HEK293 (cell line): ENCODE results near the gene SVIL.

ENCODE experiments used
- CTCF ChIA-PET: fragments of 350-600 bp; formaldehyde crosslinking; extraction: SDS; loops from one replicate; lab custom pipeline; 2021; ENCODE audit warnings: antibody characterized with exemption; lab: Yijun Ruan, JAX
- POLR2A ChIA-PET: fragments of 300-600 bp; formaldehyde crosslinking; extraction: SDS; loops from one replicate; lab custom pipeline; 2020; ENCODE audit warnings: antibody characterized with exemption, inconsistent platforms; lab: Yijun Ruan, JAX
- H3K27ac ChIP-seq: fragments of 200-500 bp; sonication (Bioruptor generic); 2 replicates; pipeline ENCODE4 v1.5.1; 2014; ENCODE audit warnings: low read depth, low read length, control low read depth, inconsistent platforms; ENCODE audit errors: extremely low read depth
- H3K36me3 ChIP-seq, 2 experiments: fragments of 200-500 bp in 1 of 2; sonication (Bioruptor generic) in 1 of 2; 1 replicate in 1 of 2; 2 replicates in 1 of 2; pipeline ENCODE4 v1.5.1; 2014 to 2017; ENCODE audit warnings: inconsistent platforms in 2 of 2, low read length in 2 of 2; ENCODE audit not compliant: control insufficient read depth in 2 of 2, insufficient read depth in 1 of 2
- H3K4me1 ChIP-seq: fragments of 200-500 bp; sonication (Bioruptor generic); 2 replicates; pipeline ENCODE4 v1.5.1; 2014; ENCODE audit warnings: mild to moderate bottlenecking, low read length, inconsistent platforms; ENCODE audit not compliant: control insufficient read depth, insufficient read depth
- H3K4me3 ChIP-seq: 2 replicates; pipeline ENCODE4 v1.5.1; 2011; ENCODE audit warnings: low read depth, mild to moderate bottlenecking, control low read depth, low read length, moderate library complexity
- H3K9me3 ChIP-seq: fragments of 200-500 bp; sonication (Bioruptor generic); 2 replicates; pipeline ENCODE4 v1.5.1; 2014; ENCODE audit warnings: low read depth, low read length, inconsistent platforms; ENCODE audit not compliant: control insufficient read depth, insufficient read depth
- FEZF1 ChIP-seq: fragments of 450-650 bp; formaldehyde crosslinking; IDR thresholded peaks from 2 replicates; pipeline ENCODE4 v1.5.1; 2016; ENCODE audit warnings: missing biosample characterization, missing genetic modification characterization
- IKZF3 ChIP-seq: fragments of 450-650 bp; IDR thresholded peaks from 2 replicates; pipeline ENCODE4 v1.5.0; 2018; ENCODE audit warnings: missing biosample characterization, mild to moderate bottlenecking, missing genetic modification characterization, moderate library complexity
- MZF1 ChIP-seq: fragments of 450-650 bp; formaldehyde crosslinking; IDR thresholded peaks from 2 replicates; pipeline ENCODE4 v1.5.1; 2017; ENCODE audit warnings: missing biosample characterization, missing genetic modification characterization, borderline replicate concordance
- OSR2 ChIP-seq: fragments of 450-650 bp; formaldehyde crosslinking; IDR thresholded peaks from 2 replicates; pipeline ENCODE4 v1.5.1; 2016; ENCODE audit warnings: missing biosample characterization, missing genetic modification characterization
- SETDB1 ChIP-seq: IDR thresholded peaks from one replicate; pipeline ENCODE4 v1.6.1; 2017; ENCODE audit warnings: mild to moderate bottlenecking, low read length, moderate library complexity, mixed read lengths; ENCODE audit not compliant: insufficient read length
- TRIM28 ChIP-seq: IDR thresholded peaks from 2 replicates; pipeline ENCODE4 v1.6.1; 2011; ENCODE audit warnings: low read length, control low read depth, borderline replicate concordance
- ZNF214 ChIP-seq: fragments of 450-650 bp; formaldehyde crosslinking; IDR thresholded peaks from 2 replicates; pipeline ENCODE4 v1.5.1; 2017; ENCODE audit warnings: missing biosample characterization, mild to moderate bottlenecking, missing genetic modification characterization, borderline replicate concordance
- ZNF221 ChIP-seq: fragments of 450-650 bp; formaldehyde crosslinking; IDR thresholded peaks from 2 replicates; pipeline ENCODE4 v1.5.1; 2017; ENCODE audit warnings: missing biosample characterization, missing genetic modification characterization, borderline replicate concordance
- ZNF302 ChIP-seq: fragments of 450-650 bp; formaldehyde crosslinking; IDR thresholded peaks from 2 replicates; pipeline ENCODE4 v1.5.1; 2016; ENCODE audit warnings: missing biosample characterization, missing genetic modification characterization, low read depth
- ZNF311 ChIP-seq: fragments of 450-650 bp; formaldehyde crosslinking; IDR thresholded peaks from 2 replicates; pipeline ENCODE4 v1.5.1; 2017; ENCODE audit warnings: missing biosample characterization, missing genetic modification characterization, borderline replicate concordance
- ZNF426 ChIP-seq: fragments of 450-650 bp; formaldehyde crosslinking; IDR thresholded peaks from 2 replicates; pipeline ENCODE4 v1.5.1; 2017; ENCODE audit warnings: missing biosample characterization, missing genetic modification characterization, mild to moderate bottlenecking, inconsistent platforms, moderate library complexity
- ZNF510 ChIP-seq: fragments of 450-650 bp; formaldehyde crosslinking; IDR thresholded peaks from 2 replicates; pipeline ENCODE4 v1.5.1; 2018; ENCODE audit warnings: mild to moderate bottlenecking, missing genetic modification characterization, missing biosample characterization; ENCODE audit not compliant: insufficient replicate concordance
- ZNF549 ChIP-seq: fragments of 450-650 bp; IDR thresholded peaks from 2 replicates; pipeline ENCODE4 v1.5.1; 2018; ENCODE audit warnings: missing biosample characterization, missing genetic modification characterization, mild to moderate bottlenecking, inconsistent platforms, moderate library complexity
- ZNF777 ChIP-seq: fragments of 450-650 bp; formaldehyde crosslinking; IDR thresholded peaks from 2 replicates; pipeline ENCODE4 v1.5.1; 2017; ENCODE audit warnings: missing biosample characterization, missing genetic modification characterization, borderline replicate concordance
- ZNF843 ChIP-seq: fragments of 450-650 bp; formaldehyde crosslinking; IDR thresholded peaks from 2 replicates; pipeline ENCODE4 v1.5.1; 2016; ENCODE audit warnings: missing biosample characterization, missing genetic modification characterization
- ZXDB ChIP-seq: fragments of 450-650 bp; formaldehyde crosslinking; IDR thresholded peaks from 2 replicates; pipeline ENCODE4 v1.5.1; 2016; ENCODE audit warnings: missing biosample characterization, missing genetic modification characterization
- TF ChIP-seq, protein P1 (sequence below): fragments of 450-650 bp; formaldehyde crosslinking; IDR thresholded peaks from 2 replicates; pipeline ENCODE4 v1.5.1; 2017; ENCODE audit warnings: missing biosample characterization, missing genetic modification characterization
- TF ChIP-seq, protein P2 (sequence below): IDR thresholded peaks from 2 replicates; pipeline ENCODE4 v1.6.1; 2011; ENCODE audit warnings: mild to moderate bottlenecking, low read depth, low read length, borderline replicate concordance
- TF ChIP-seq, protein P3 (sequence below): fragments of 450-650 bp; formaldehyde crosslinking; conservative IDR thresholded peaks from 2 replicates; pipeline ENCODE4 v1.5.1; 2016; ENCODE audit warnings: low read depth, missing biosample characterization, missing genetic modification characterization
- TF ChIP-seq, protein P4 (sequence below): fragments of 450-650 bp; formaldehyde crosslinking; IDR thresholded peaks from 2 replicates; pipeline ENCODE4 v1.5.1; 2016; ENCODE audit warnings: missing biosample characterization, missing genetic modification characterization, borderline replicate concordance
- TF ChIP-seq, protein P5 (sequence below): fragments of 450-650 bp; formaldehyde crosslinking; IDR thresholded peaks from 2 replicates; pipeline ENCODE4 v1.5.1; 2016; ENCODE audit warnings: missing biosample characterization, missing genetic modification characterization

The SVIL gene

DNA sequence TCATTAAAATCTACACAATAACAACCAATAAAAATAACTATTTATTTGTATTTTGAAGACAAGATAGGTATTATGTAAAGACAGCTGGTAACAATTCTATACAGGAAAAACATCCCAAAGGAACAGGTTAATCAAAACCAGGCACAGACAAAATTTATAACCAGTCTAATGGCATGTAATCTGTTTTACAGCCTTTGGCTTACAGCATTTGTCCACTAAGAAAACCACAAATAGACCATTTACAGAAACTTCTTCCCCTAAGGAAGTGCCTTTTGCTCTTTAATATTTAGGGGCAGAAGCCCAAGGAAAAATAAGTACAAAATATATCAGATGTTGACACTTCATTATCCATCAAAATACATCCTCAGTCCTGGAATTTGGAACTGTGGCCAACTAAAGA, 65.0 kb downstream of the SVIL start:
- ChIA-PET POLR2A (no interaction called here), CTCF (interaction anchor here (1.2 to 1.3 kb wide), 3 partner anchors 21 to 74 kb away, joined by 3 to 5 read pairs (median 3); no protein-coding TSS in a partner anchor)
- Histone ChIP-seq H3K27ac (no peak overlapping the region), H3K9me3 (no peaks in the 10 kb centered on the region), H3K4me1 (peaks cover 8% of the 10 kb centered on the region; the same call in 1 of the 2 replicates), H3K36me3 (no peaks in the 10 kb centered on the region), H3K4me3 (no peak overlapping the region)
- TF ChIP-seq ZNF426 (tag by site-specific recombination) (no peak), ZNF549 (no peak), ZNF221 (tag by site-specific recombination) (no peak), IKZF3 (peak; percentile 28; the same call in 1 of the 2 replicates), ZNF843 (tag by site-specific recombination) (peak; percentile 64), FEZF1 (tag by site-specific recombination) (peak; percentile 68), SETDB1 (no peak), ZNF510 (tag by site-specific recombination) (no peak), ZXDB (tag by site-specific recombination) (0 out of 2 replicates have a peak, but pooled peaks have one; percentile 25), OSR2 (tag by site-specific recombination) (0 out of 2 replicates have a peak, but pooled peaks have one; percentile 12)
- TF ChIP-seq, protein P1, sequence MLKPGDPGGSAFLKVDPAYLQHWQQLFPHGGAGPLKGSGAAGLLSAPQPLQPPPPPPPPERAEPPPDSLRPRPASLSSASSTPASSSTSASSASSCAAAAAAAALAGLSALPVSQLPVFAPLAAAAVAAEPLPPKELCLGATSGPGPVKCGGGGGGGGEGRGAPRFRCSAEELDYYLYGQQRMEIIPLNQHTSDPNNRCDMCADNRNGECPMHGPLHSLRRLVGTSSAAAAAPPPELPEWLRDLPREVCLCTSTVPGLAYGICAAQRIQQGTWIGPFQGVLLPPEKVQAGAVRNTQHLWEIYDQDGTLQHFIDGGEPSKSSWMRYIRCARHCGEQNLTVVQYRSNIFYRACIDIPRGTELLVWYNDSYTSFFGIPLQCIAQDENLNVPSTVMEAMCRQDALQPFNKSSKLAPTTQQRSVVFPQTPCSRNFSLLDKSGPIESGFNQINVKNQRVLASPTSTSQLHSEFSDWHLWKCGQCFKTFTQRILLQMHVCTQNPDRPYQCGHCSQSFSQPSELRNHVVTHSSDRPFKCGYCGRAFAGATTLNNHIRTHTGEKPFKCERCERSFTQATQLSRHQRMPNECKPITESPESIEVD (tag by site-specific recombination) = peak; percentile 72
- TF ChIP-seq, protein P2, sequence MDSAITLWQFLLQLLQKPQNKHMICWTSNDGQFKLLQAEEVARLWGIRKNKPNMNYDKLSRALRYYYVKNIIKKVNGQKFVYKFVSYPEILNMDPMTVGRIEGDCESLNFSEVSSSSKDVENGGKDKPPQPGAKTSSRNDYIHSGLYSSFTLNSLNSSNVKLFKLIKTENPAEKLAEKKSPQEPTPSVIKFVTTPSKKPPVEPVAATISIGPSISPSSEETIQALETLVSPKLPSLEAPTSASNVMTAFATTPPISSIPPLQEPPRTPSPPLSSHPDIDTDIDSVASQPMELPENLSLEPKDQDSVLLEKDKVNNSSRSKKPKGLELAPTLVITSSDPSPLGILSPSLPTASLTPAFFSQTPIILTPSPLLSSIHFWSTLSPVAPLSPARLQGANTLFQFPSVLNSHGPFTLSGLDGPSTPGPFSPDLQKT = no peak
- TF ChIP-seq, protein P3, sequence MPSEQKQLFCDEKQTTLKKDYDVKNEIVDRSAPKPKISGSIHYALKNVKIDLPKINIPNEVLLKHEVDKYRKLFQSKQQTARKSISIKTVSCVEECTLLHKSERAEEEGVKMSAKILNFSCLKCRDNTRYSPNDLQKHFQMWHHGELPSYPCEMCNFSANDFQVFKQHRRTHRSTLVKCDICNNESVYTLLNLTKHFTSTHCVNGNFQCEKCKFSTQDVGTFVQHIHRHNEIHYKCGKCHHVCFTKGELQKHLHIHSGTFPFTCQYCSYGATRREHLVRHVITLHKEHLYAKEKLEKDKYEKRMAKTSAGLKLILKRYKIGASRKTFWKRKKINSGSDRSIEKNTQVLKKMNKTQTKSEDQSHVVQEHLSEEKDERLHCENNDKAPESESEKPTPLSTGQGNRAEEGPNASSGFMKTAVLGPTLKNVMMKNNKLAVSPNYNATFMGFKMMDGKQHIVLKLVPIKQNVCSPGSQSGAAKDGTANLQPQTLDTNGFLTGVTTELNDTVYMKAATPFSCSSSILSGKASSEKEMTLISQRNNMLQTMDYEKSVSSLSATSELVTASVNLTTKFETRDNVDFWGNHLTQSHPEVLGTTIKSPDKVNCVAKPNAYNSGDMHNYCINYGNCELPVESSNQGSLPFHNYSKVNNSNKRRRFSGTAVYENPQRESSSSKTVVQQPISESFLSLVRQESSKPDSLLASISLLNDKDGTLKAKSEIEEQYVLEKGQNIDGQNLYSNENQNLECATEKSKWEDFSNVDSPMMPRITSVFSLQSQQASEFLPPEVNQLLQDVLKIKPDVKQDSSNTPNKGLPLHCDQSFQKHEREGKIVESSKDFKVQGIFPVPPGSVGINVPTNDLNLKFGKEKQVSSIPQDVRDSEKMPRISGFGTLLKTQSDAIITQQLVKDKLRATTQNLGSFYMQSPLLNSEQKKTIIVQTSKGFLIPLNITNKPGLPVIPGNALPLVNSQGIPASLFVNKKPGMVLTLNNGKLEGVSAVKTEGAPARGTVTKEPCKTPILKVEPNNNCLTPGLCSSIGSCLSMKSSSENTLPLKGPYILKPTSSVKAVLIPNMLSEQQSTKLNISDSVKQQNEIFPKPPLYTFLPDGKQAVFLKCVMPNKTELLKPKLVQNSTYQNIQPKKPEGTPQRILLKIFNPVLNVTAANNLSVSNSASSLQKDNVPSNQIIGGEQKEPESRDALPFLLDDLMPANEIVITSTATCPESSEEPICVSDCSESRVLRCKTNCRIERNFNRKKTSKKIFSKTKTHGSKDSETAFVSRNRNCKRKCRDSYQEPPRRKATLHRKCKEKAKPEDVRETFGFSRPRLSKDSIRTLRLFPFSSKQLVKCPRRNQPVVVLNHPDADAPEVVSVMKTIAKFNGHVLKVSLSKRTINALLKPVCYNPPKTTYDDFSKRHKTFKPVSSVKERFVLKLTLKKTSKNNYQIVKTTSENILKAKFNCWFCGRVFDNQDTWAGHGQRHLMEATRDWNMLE (tag by site-specific recombination) = no peak

DNA sequence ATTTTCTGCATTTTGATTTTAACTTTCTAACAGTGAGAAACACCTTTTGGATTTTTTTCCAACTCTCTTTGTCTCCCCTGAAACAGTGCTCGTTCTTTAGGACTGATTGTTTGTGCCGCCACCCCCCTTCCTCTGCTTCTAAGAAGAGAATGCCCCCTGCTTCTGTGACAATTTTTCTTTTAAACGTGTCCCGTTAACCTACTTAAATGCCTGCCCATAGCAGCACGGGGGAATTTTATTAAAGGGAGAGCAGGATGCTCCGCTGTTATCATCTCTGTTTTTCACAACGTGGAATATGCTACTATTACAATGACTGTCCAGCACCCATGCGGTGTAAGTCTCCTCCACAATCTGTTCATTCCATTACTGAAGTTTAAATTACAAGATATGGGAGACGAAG, 67.8 kb downstream of the SVIL start:
- no peak overlapping the region for H3K27ac ChIP-seq
- no peaks in the 10 kb centered on the region for H3K36me3 ChIP-seq
- peaks cover 8% of the 10 kb centered on the region; the same call in 1 of the 2 replicates for H3K4me1 ChIP-seq
- ChIA-PET CTCF (interaction anchor here (1.6 kb wide), 1 partner anchor 32 kb away, joined by 6 read pairs; no protein-coding TSS in a partner anchor), POLR2A (interaction anchor here (0.5 kb wide), 1 partner anchor 188 kb away, joined by 7 read pairs; no protein-coding TSS in a partner anchor)
- no peak overlapping the region for H3K4me3 ChIP-seq
- H3K9me3 ChIP-seq = no peaks in the 10 kb centered on the region
- TF ChIP-seq TRIM28 = no peak
- TF ChIP-seq ZNF311 (tag by site-specific recombination) = no peak
- TF ChIP-seq ZNF214 (tag by site-specific recombination) = no peak
- TF ChIP-seq, protein P4, sequence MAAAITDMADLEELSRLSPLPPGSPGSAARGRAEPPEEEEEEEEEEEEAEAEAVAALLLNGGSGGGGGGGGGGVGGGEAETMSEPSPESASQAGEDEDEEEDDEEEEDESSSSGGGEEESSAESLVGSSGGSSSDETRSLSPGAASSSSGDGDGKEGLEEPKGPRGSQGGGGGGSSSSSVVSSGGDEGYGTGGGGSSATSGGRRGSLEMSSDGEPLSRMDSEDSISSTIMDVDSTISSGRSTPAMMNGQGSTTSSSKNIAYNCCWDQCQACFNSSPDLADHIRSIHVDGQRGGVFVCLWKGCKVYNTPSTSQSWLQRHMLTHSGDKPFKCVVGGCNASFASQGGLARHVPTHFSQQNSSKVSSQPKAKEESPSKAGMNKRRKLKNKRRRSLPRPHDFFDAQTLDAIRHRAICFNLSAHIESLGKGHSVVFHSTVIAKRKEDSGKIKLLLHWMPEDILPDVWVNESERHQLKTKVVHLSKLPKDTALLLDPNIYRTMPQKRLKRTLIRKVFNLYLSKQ = no peak
- TF ChIP-seq ZNF221 (tag by site-specific recombination) = no peak
- no peak for TF ChIP-seq ZNF302 (tag by site-specific recombination)
- TF ChIP-seq MZF1 (tag by site-specific recombination) = no peak
- TF ChIP-seq, protein P5, sequence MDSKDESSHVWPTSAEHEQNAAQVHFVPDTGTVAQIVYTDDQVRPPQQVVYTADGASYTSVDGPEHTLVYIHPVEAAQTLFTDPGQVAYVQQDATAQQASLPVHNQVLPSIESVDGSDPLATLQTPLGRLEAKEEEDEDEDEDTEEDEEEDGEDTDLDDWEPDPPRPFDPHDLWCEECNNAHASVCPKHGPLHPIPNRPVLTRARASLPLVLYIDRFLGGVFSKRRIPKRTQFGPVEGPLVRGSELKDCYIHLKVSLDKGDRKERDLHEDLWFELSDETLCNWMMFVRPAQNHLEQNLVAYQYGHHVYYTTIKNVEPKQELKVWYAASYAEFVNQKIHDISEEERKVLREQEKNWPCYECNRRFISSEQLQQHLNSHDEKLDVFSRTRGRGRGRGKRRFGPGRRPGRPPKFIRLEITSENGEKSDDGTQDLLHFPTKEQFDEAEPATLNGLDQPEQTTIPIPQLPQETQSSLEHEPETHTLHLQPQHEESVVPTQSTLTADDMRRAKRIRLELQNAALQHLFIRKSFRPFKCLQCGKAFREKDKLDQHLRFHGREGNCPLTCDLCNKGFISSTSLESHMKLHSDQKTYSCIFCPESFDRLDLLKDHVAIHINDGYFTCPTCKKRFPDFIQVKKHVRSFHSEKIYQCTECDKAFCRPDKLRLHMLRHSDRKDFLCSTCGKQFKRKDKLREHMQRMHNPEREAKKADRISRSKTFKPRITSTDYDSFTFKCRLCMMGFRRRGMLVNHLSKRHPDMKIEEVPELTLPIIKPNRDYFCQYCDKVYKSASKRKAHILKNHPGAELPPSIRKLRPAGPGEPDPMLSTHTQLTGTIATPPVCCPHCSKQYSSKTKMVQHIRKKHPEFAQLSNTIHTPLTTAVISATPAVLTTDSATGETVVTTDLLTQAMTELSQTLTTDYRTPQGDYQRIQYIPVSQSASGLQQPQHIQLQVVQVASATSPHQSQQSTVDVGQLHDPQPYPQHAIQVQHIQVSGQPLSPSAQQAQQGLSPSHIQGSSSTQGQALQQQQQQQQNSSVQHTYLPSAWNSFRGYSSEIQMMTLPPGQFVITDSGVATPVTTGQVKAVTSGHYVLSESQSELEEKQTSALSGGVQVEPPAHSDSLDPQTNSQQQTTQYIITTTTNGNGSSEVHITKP (tag by site-specific recombination) = no peak
- TF ChIP-seq ZNF777 (tag by site-specific recombination) = no peak
